Measurements from ENCODE around the gene TCTN1.
"Not testable (repeated sequence)": the region's sequence is repeated elsewhere in the genome, so short reads cannot be mapped to it uniquely, and the experiment has no call there.

The TCTN1 gene

GRCh38 chr12:110585231-110585799 is 28.6 kb upstream of the TCTN1 start:
- DNase-seq (ENCODE audit: low read depth in 3 of 3, low spot score in 1 of 3) = no peak

GRCh38 chr12:110587102-110587501 is 26.8 kb upstream of the TCTN1 start:
- not testable (repeated sequence) for DNase-seq (ENCODE audit: low read depth in 3 of 3, low spot score in 1 of 3)

GRCh38 chr12:110590059-110590458 is 23.9 kb upstream of the TCTN1 start:
- no peak for DNase-seq (ENCODE audit: low read depth in 3 of 3, low spot score in 1 of 3)

GRCh38 chr12:110590806-110591326 is 23.1 kb upstream of the TCTN1 start:
- no peak for DNase-seq (ENCODE audit: low read depth in 3 of 3, low spot score in 1 of 3)

GRCh38 chr12:110591451-110592051 is 22.4 kb upstream of the TCTN1 start:
- no peak for DNase-seq (ENCODE audit: low read depth in 3 of 3, low spot score in 1 of 3)

- DNase-seq (ENCODE audit: low read depth in 3 of 3, low spot score in 1 of 3) = no peak
These were observed 21.9 kb upstream of the TCTN1 start for GRCh38 chr12:110592078-110592477.

GRCh38 chr12:110592919-110593318 is 21.0 kb upstream of the TCTN1 start:
- DNase-seq (ENCODE audit: low read depth in 3 of 3, low spot score in 1 of 3) = not testable (repeated sequence)

GRCh38 chr12:110597885-110598284 is 16.0 kb upstream of the TCTN1 start:
- DNase-seq (ENCODE audit: low read depth in 3 of 3, low spot score in 1 of 3) = no peak

- DNase-seq (ENCODE audit: low read depth in 3 of 3, low spot score in 1 of 3) = no peak
These were observed 14.6 kb upstream of the TCTN1 start for GRCh38 chr12:110599334-110599733.

- no peak for DNase-seq (ENCODE audit: low read depth in 3 of 3, low spot score in 1 of 3)
These were observed 13.7 kb upstream of the TCTN1 start for GRCh38 chr12:110600254-110600653.

- DNase-seq (ENCODE audit: low read depth in 3 of 3, low spot score in 1 of 3) = not testable (repeated sequence)
These were observed 11.7 kb upstream of the TCTN1 start for GRCh38 chr12:110602085-110602814.

- no peak for DNase-seq (ENCODE audit: low read depth in 3 of 3, low spot score in 1 of 3)
These were observed 7.7 kb upstream of the TCTN1 start for GRCh38 chr12:110606253-110606611.

- no peak for DNase-seq (ENCODE audit: low read depth in 3 of 3, low spot score in 1 of 3)
These were observed 708 bp upstream of the TCTN1 start for GRCh38 chr12:110613071-110613770.

- no peak for DNase-seq (ENCODE audit: low read depth in 3 of 3, low spot score in 1 of 3)
These were observed 1.2 kb downstream of the TCTN1 start for GRCh38 chr12:110615171-110615570.

GRCh38 chr12:110616471-110617115 is 2.7 kb downstream of the TCTN1 start:
- DNase-seq (ENCODE audit: low read depth in 3 of 3, low spot score in 1 of 3) = no peak

- DNase-seq (ENCODE audit: low read depth in 3 of 3, low spot score in 1 of 3) = no peak
These were observed 5.6 kb downstream of the TCTN1 start for GRCh38 chr12:110619534-110619953.

GRCh38 chr12:110622582-110622981 is 8.7 kb downstream of the TCTN1 start:
- no peak for DNase-seq (ENCODE audit: low read depth in 3 of 3, low spot score in 1 of 3)

GRCh38 chr12:110627500-110628195 is 13.7 kb downstream of the TCTN1 start:
- DNase-seq (ENCODE audit: low read depth in 3 of 3, low spot score in 1 of 3) = no peak

GRCh38 chr12:110635055-110635454 is 21.1 kb downstream of the TCTN1 start:
- no peak for DNase-seq (ENCODE audit: low read depth in 3 of 3, low spot score in 1 of 3)

GRCh38 chr12:110636516-110636915 is 22.6 kb downstream of the TCTN1 start:
- DNase-seq (ENCODE audit: low read depth in 3 of 3, low spot score in 1 of 3) = no peak
